Lung (tissue), 12 donors: ENCODE results near the gene PPP1R1A. TPM values are rescaled to one million over a fixed set of nuclear protein-coding genes. Genes with fewer than 3 reads are reported as not detected.

Experiments used
- ATAC-seq: fragments of 200-7000 bp; cut with Tn5 transposase; one replicate; pipeline ENCODE4 v1.9.1; 2020; ENCODE audit warnings: moderate number of reproducible peaks; ENCODE audit not compliant: insufficient read depth, low FRiP score
- DNase-seq, 3 donors: peaks; one replicate each; pipeline ENCODE4 v3.0.0-alpha.2; 2013 to 2017
- H3K27ac ChIP-seq, 2 donors: one replicate each; pipeline ENCODE4 v1.5.1; 2013; ENCODE audit warnings: mild to moderate bottlenecking in 2 of 2, moderate library complexity in 2 of 2, control low read depth in 1 of 2, inconsistent platforms in 1 of 2, low read depth in 1 of 2, low read length in 1 of 2
- H3K27me3 ChIP-seq, 3 donors: one replicate each; pipeline ENCODE4 v1.5.1; 2013; ENCODE audit warnings: low read length in 2 of 3; ENCODE audit not compliant: control insufficient read depth in 3 of 3, insufficient read depth in 3 of 3
- H3K36me3 ChIP-seq, 4 donors: one replicate each; pipeline ENCODE4 v1.5.1; 2013; ENCODE audit warnings: low read length in 4 of 4, mild to moderate bottlenecking in 1 of 4, moderate library complexity in 1 of 4; ENCODE audit not compliant: control insufficient read depth in 4 of 4, insufficient read depth in 4 of 4
- H3K4me1 ChIP-seq, 5 donors: one replicate each; pipeline ENCODE4 v1.5.1; 2013; ENCODE audit warnings: low read length in 5 of 5, mild to moderate bottlenecking in 2 of 5, moderate library complexity in 1 of 5; ENCODE audit not compliant: control insufficient read depth in 5 of 5, insufficient read depth in 5 of 5
- H3K4me3 ChIP-seq: one replicate; pipeline ENCODE4 v1.5.1; 2013; ENCODE audit warnings: mild to moderate bottlenecking, control low read depth, moderate library complexity
- H3K9ac ChIP-seq, 2 donors: one replicate each; pipeline ENCODE4 v1.5.1; 2013; ENCODE audit warnings: low read length in 2 of 2, control low read depth in 1 of 2; ENCODE audit not compliant: insufficient read depth in 1 of 2
- H3K9me3 ChIP-seq, 4 donors: one replicate each; pipeline ENCODE4 v1.5.1; 2013; ENCODE audit warnings: low read length in 3 of 4, mild to moderate bottlenecking in 1 of 4, moderate library complexity in 1 of 4; ENCODE audit not compliant: control insufficient read depth in 4 of 4, insufficient read depth in 3 of 4
- CTCF ChIP-seq: IDR thresholded peaks from 2 replicates; pipeline ENCODE4 v1.5.1; 2012; ENCODE audit warnings: mild to moderate bottlenecking; ENCODE audit errors: control extremely low read depth, extremely low read depth
- WGBS, 2 donors: extraction: QIAGEN DNeasy Blood & Tissue Kit; methylation state at CpG; one replicate each; pipeline ENCODE4 v1.1.7; 2013; 5-methylcytosine and 5-hydroxymethylcytosine counted together
- polyA plus RNA-seq, 2 donors: library from polyadenylated mRNA; stranded (reverse); fragments of 200-250 nt; gene quantifications; one replicate each; pipeline ENCODE4 v1.2.1, GENCODE V29; 2013
- total RNA-seq, 2 donors: library from RNA; depleted of rRNA in 1 of 2; stranded (reverse); fragments of >200 nt in 1 of 2; gene quantifications; one replicate each; pipeline ENCODE4 v1.2.1, GENCODE V29; 2014 to 2021
- donor health status: control.
- donor health status: control.
- donor health status: Bipolar disorder and iron deficiency.
- donor health status: healthy.
- donor health status: DM: yes; HTN: yes; CAD: no.

Gene PPP1R1A
- total and polyA plus RNA-seq, 4 donors = 0.15 to 0.98 (median 0.69) TPM

DNA sequence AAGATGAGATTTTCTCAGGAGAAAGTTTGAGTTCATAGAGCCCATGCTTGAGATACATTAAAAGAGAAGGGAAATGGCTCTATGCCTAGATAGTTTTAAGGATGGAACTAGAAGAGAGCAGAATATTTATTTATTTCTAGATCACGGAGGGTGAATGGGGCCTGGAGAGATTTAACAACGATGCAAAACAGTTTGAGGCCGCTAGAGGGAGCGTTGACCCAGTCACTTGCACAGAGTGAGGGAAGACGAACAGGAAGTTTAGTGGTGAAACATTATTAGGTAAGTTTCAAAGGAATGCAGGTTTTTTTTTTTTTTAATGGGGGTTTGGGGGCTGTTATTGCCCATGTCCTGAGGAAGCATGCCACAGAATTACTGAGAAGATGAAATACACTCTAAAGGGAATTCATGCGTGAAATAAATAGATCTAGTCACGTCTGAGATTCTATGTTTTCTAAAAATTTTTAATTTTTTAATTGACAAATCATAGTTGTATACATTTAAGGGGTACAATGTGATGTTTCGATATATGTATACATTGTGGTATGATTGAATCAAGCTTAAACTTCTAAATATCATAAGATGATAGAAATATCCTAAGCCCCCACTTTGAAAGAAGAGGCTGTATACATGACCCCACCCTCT, 14.8 kb upstream of the PPP1R1A start:
- no peaks in the 10 kb centered on the region for H3K9me3 ChIP-seq
- no peak overlapping the region for H3K4me3 ChIP-seq
- 16 to 23% methylated on average over 8 of the region's 8 CpGs for WGBS, 2 donors
- no peak overlapping the region for H3K27ac ChIP-seq
- peak; percentile 67 to 77 (median 69) for DNase-seq
- H3K27me3 ChIP-seq = peaks cover 0 to 2% (median 0%) of the 10 kb centered on the region in 3 donors
- peak; percentile 80 for ATAC-seq
- no peaks in the 10 kb centered on the region for H3K36me3 ChIP-seq
- no peaks in the 10 kb centered on the region for H3K4me1 ChIP-seq
- H3K9ac ChIP-seq = no peak overlapping the region
- TF ChIP-seq CTCF = peak; percentile 44

GRCh38 chr12:54602661-54603060, 14.2 kb upstream of the PPP1R1A start:
- Histone ChIP-seq H3K27ac (no peak overlapping the region), H3K9me3 (no peaks in the 10 kb centered on the region), H3K9ac (no peak overlapping the region), H3K36me3 (no peaks in the 10 kb centered on the region), H3K27me3 (peaks cover 0 to 2% (median 0%) of the 10 kb centered on the region in 3 donors), H3K4me3 (no peak overlapping the region), H3K4me1 (no peaks in the 10 kb centered on the region)
- DNase-seq (no peak), ATAC-seq (no peak)
- no peak for TF ChIP-seq CTCF
- 54 to 62% methylated on average over 2 of the region's 2 CpGs for WGBS, 2 donors

GRCh38 chr12:54601841-54602240, 13.4 kb upstream of the PPP1R1A start:
- Histone ChIP-seq H3K9ac (no peak overlapping the region), H3K27ac (no peak overlapping the region), H3K27me3 (no peaks in the 10 kb centered on the region), H3K4me3 (no peak overlapping the region), H3K4me1 (no peaks in the 10 kb centered on the region), H3K9me3 (no peaks in the 10 kb centered on the region), H3K36me3 (no peaks in the 10 kb centered on the region)
- no peak for TF ChIP-seq CTCF
- whole genome bisulfite sequencing, 2 donors = 56 to 58% methylated on average over 4 of the region's 4 CpGs
- no peak for ATAC-seq
- DNase-seq = no peak

DNA sequence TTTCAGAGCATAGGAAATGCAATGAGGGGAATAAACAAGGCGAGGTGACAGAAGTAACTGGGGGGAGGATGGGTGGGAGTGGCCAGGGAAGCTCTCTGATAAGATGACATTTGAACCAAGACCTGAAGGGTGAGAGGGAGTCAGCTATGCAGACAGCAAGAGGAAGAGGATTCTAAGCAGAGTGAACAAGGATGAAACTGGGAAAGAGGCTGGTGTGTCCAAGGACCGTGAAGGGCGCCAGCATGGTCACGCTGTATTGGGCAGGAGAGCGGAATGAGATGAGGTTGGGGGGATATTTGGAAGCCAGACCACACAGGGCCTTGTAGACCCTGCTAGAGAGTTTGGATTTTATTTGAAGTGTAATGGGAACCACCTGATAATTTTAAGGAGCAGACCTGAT, 10.5 kb upstream of the PPP1R1A start:
- Histone ChIP-seq H3K9ac (no peak overlapping the region), H3K27ac (no peak overlapping the region), H3K9me3 (no peaks in the 10 kb centered on the region), H3K4me1 (no peaks in the 10 kb centered on the region), H3K27me3 (no peaks in the 10 kb centered on the region), H3K4me3 (no peak overlapping the region), H3K36me3 (no peaks in the 10 kb centered on the region)
- no peak for TF ChIP-seq CTCF
- ATAC-seq (no peak), DNase-seq (no peak)
- WGBS, 2 donors = 82% methylated on average over 5 of the region's 5 CpGs
